BE2C (cell line): Measurements from ENCODE around the gene PRPF8.

Experiments
- DNase-seq: peaks from one replicate; pipeline ENCODE4 v3.0.0-alpha.2; 2020
- H3K27me3 ChIP-seq: fragments of 250-450 bp; sonication (Bioruptor Pico); 2 replicates; pipeline ENCODE4 v1.5.1; 2020; ENCODE audit warnings: mild to moderate bottlenecking
- H3K36me3 ChIP-seq: fragments of 250-450 bp; sonication (Bioruptor Pico); 2 replicates; pipeline ENCODE4 v1.5.1; 2020; ENCODE audit warnings: mild to moderate bottlenecking
- H3K4me1 ChIP-seq: fragments of 250-450 bp; sonication (Bioruptor Pico); 2 replicates; pipeline ENCODE4 v1.5.1; 2020
- H3K4me3 ChIP-seq: 2 replicates; pipeline ENCODE4 v1.5.1; 2011; ENCODE audit warnings: low read depth, low read length
- H3K9me3 ChIP-seq: fragments of 250-450 bp; sonication (Bioruptor Pico); 2 replicates; pipeline ENCODE4 v1.5.1; 2020
- TF ChIP-seq, protein P1 (sequence below): IDR thresholded peaks from 2 replicates; pipeline ENCODE4 v1.5.1; 2012; ENCODE audit warnings: mild to moderate bottlenecking, low read depth, low read length

Gene PRPF8

DNA sequence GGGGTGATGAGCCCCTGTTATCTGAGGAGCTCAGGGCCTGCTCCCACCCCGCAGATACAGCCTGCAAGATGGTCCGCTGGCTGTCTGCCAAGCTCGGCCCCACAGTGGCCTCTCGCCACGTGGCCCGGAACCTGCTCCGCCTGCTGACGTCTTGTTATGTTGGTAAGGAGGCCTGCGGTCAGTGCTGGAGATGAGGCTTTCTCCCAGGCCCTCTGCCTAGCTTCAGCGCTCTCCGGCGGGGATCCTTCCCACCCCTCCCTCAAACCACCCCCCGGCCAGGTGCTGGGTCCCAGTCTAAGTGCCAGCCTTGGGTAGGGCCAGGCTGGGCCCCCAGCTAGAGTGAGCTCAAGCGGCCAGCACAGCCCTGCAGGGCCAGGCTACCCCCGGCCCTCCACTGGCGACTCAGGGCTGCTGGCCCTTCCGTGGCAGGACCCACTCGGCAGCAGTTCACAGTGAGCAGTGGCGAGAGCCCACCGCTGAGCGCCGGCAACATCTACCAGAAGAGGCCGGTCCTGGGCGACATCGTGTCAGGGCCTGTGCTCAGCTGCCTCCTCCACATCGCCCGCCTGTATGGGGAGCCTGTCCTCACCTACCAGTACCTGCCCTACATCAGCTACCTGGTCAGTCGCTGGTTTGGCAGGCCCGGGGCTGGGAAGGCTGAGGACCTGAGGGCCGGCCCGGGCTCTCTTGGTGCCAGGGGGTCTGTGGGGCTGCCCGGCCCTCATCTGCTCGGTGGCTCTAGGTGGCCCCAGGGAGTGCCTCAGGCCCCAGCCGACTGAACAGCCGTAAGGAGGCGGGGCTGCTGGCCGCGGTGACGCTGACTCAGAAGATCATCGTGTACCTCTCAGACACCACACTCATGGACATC lies 45.9 kb upstream of the PRPF8 start:
- peak; percentile 84 for DNase-seq
- TF ChIP-seq, protein P1, sequence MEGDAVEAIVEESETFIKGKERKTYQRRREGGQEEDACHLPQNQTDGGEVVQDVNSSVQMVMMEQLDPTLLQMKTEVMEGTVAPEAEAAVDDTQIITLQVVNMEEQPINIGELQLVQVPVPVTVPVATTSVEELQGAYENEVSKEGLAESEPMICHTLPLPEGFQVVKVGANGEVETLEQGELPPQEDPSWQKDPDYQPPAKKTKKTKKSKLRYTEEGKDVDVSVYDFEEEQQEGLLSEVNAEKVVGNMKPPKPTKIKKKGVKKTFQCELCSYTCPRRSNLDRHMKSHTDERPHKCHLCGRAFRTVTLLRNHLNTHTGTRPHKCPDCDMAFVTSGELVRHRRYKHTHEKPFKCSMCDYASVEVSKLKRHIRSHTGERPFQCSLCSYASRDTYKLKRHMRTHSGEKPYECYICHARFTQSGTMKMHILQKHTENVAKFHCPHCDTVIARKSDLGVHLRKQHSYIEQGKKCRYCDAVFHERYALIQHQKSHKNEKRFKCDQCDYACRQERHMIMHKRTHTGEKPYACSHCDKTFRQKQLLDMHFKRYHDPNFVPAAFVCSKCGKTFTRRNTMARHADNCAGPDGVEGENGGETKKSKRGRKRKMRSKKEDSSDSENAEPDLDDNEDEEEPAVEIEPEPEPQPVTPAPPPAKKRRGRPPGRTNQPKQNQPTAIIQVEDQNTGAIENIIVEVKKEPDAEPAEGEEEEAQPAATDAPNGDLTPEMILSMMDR, result no peak
- Histone ChIP-seq H3K4me1 (peaks cover 7% of the 10 kb centered on the region), H3K27me3 (no peaks in the 10 kb centered on the region), H3K4me3 (no peak overlapping the region; the same call in 1 of the 2 replicates), H3K9me3 (no peaks in the 10 kb centered on the region), H3K36me3 (peaks cover 11% of the 10 kb centered on the region)

DNA sequence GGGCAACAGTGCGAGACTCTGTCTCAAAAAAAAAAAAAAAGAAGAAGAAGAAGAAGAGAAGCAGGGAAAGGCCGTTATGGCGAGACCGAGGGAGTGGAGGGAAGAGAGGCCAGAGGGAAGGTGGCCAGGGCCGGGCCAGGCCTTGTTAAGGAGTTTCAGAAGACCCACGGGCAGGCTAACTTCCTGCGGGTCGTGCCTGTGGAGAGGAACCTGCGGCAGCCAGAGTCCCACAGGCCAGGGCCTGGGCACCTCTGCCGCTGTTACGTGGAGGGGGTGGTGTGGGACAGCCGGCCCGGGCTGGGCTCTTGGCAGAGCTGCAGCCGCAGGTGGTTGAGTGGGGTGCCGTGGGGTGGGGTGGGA lies 45.3 kb upstream of the PRPF8 start:
- Histone ChIP-seq H3K9me3 (no peaks in the 10 kb centered on the region), H3K4me3 (no peak overlapping the region), H3K36me3 (peaks cover 11% of the 10 kb centered on the region), H3K27me3 (no peaks in the 10 kb centered on the region), H3K4me1 (peaks cover 7% of the 10 kb centered on the region)
- no peak for DNase-seq
- TF ChIP-seq, protein P1, result no peak

DNA sequence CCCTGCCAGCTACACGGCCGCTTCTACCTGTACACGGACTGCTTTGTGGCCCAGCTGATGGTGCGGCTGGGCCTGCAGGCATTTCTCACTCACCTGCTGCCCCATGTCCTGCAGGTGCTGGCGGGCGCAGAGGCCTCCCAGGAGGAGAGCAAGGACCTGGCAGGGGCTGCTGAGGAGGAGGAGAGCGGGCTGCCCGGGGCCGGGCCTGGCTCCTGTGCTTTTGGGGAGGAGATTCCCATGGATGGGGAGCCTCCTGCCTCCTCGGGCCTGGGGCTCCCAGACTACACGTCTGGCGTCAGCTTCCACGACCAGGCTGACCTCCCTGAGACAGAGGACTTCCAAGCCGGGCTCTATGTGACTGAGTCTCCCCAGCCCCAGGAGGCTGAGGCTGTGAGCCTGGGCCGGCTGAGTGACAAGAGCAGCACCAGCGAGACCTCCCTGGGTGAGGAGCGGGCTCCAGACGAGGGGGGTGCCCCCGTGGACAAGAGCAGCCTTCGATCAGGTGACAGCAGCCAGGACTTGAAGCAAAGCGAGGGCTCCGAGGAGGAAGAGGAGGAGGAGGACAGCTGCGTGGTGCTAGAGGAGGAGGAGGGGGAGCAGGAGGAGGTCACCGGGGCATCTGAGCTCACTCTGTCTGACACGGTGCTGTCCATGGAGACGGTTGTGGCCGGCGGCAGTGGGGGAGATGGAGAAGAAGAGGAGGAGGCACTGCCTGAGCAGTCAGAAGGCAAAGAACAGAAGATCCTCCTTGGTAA lies 43.4 kb upstream of the PRPF8 start:
- TF ChIP-seq, protein P1, result no peak
- DNase-seq, result no peak
- peaks cover 7% of the 10 kb centered on the region for H3K4me1 ChIP-seq
- no peak overlapping the region for H3K4me3 ChIP-seq
- no peaks in the 10 kb centered on the region for H3K27me3 ChIP-seq
- no peaks in the 10 kb centered on the region for H3K9me3 ChIP-seq
- H3K36me3 ChIP-seq, result peaks cover 11% of the 10 kb centered on the region

DNA sequence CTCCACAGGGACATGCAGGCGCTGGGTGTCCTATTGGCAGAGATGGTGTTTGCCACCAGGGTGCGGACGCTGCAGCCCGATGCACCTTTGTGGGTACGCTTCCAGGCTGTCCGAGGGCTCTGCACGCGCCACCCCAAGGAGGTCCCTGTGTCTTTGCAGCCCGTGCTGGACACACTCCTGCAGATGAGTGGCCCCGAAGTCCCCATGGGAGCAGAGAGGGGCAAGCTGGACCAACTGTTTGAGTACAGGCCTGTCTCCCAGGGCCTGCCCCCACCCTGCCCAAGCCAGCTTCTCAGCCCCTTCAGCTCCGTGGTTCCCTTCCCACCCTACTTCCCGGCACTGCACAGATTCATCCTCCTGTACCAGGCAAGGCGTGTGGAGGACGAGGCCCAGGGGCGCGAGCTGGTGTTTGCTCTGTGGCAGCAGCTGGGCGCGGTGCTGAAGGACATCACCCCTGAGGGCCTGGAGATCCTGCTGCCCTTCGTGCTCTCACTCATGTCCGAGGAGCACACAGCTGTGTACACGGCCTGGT lies 42.7 kb upstream of the PRPF8 start:
- no peak for DNase-seq
- Histone ChIP-seq H3K9me3 (no peaks in the 10 kb centered on the region), H3K4me3 (no peak overlapping the region), H3K27me3 (no peaks in the 10 kb centered on the region), H3K36me3 (peaks cover 11% of the 10 kb centered on the region), H3K4me1 (peaks cover 7% of the 10 kb centered on the region)
- TF ChIP-seq, protein P1, result no peak

DNA sequence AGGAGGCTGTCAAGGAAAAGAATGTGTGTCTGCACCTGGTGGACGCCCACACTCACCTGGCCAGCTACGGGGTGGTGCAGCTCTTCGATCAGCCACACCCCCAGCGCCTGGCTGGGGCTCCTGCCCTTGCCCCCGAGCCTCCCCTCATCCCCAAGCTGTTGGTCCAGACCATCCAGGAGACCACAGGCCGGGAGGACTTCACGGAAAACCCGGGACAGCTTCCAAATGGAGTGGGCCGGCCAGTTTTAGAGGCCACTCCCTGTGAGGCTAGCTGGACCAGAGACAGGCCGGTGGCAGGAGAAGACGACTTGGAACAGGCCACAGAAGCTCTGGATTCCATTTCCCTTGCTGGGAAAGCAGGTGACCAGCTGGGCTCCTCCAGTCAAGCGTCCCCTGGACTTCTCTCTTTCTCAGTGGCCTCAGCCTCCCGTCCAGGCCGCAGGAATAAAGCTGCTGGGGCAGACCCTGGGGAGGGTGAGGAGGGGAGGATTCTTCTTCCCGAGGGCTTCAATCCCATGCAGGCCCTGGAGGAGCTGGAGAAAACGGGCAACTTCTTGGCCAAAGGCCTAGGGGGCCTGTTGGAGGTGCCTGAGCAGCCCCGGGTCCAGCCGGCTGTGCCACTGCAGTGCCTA lies 42.1 kb upstream of the PRPF8 start:
- Histone ChIP-seq H3K4me3 (no peak overlapping the region), H3K27me3 (no peaks in the 10 kb centered on the region), H3K9me3 (no peaks in the 10 kb centered on the region), H3K4me1 (peaks cover 7% of the 10 kb centered on the region), H3K36me3 (peaks cover 11% of the 10 kb centered on the region)
- TF ChIP-seq, protein P1, result no peak
- DNase-seq, result no peak
